Gastrocnemius medialis (tissue), 4 donors: Measurements from ENCODE around the gene CIT. TPM values are rescaled to one million over a fixed set of nuclear protein-coding genes. Genes with fewer than 3 reads are reported as not detected.

Experiments used
- ATAC-seq, 2 donors: fragments of 150-250 bp; one replicate each; pipeline ENCODE4 v1.9.1; 2016
- DNase-seq, 2 donors: peaks; one replicate each; pipeline ENCODE4 v3.0.0-alpha.2; 2019
- H3K27ac ChIP-seq, 4 donors: fragments of 200-600 bp; sonication (generic); 1 replicate in 1 of 4; 2 replicates in 3 of 4; pipeline ENCODE4 v1.5.1; 2016 to 2018; ENCODE audit warnings: mild to moderate bottlenecking in 2 of 4, moderate library complexity in 1 of 4
- H3K27me3 ChIP-seq, 3 donors: fragments of 200-600 bp; sonication (generic) in 2 of 3; 1 replicate in 1 of 3; 2 replicates in 2 of 3; pipeline versions ENCODE4 v1.5.1 to v1.6.0; 2016 to 2019; ENCODE audit warnings: mild to moderate bottlenecking in 1 of 3, moderate library complexity in 1 of 3
- H3K36me3 ChIP-seq, 2 donors: fragments of 200-600 bp; sonication (generic) in 1 of 2; one replicate each; pipeline ENCODE4 v1.5.1; 2017 to 2018
- H3K4me1 ChIP-seq, 2 donors: fragments of 200-600 bp; sonication (generic) in 1 of 2; one replicate each; pipeline ENCODE4 v1.5.1; 2016 to 2017; ENCODE audit warnings: mild to moderate bottlenecking in 2 of 2
- H3K4me3 ChIP-seq, 4 donors: fragments of 200-600 bp; sonication (generic) in 3 of 4; 1 replicate in 1 of 4; 2 replicates in 3 of 4; pipeline ENCODE4 v1.5.1; 2016 to 2019; ENCODE audit warnings: mild to moderate bottlenecking in 2 of 4
- H3K9me3 ChIP-seq, 3 donors: fragments of 200-600 bp; sonication (generic) in 2 of 3; 1 replicate in 1 of 3; 2 replicates in 2 of 3; pipeline ENCODE4 v1.5.1; 2016 to 2019
- CTCF ChIP-seq, 5 experiments: fragments of 450-650 bp in 3 of 5; fragments of 200-600 bp in 2 of 5; sonication (generic) in 2 of 5; IDR thresholded peaks in 4 of 5; conservative IDR thresholded peaks in 1 of 5; 1 replicate in 4 of 5; 2 replicates in 1 of 5; pipeline ENCODE4 v1.5.1; 2016 to 2019; ENCODE audit warnings: antibody characterized with exemption in 5 of 5, mild to moderate bottlenecking in 3 of 5, moderate library complexity in 3 of 5
- POLR2A ChIP-seq, 2 donors: fragments of 450-650 bp; IDR thresholded peaks; one replicate each; pipeline ENCODE4 v1.6.1; 2017; ENCODE audit warnings: antibody characterized with exemption in 2 of 2, mild to moderate bottlenecking in 2 of 2, moderate library complexity in 2 of 2
- in situ Hi-C, 4 donors: fragments of 200-750 bp; cut with MboI; loops; one replicate each; pipeline versions ENCODE4 v1.15.0 to v1.8.0; 2017; ENCODE audit warnings: low sequenced_read_pairs in 4 of 4
- intact Hi-C: fragments of 100-400 bp; cut with DNase I; formaldehyde crosslinking; loops from one replicate; pipeline ENCODE4 v1.15.1; 2023; ENCODE audit warnings: low total_unique reads
- total RNA-seq, 4 donors: library from RNA; depleted of rRNA; stranded (reverse); fragments of >200 nt; gene quantifications; one replicate each; pipeline versions ENCODE4 v1.1.0 to v1.2.3, GENCODE V29; 2016

Gene CIT
- total RNA-seq, 4 donors from 2014 or later: 0.05 to 4.0 (median 1.5) TPM

GRCh38 chr12:119838826-119839600, 38.1 kb downstream of the CIT start:
- no peaks in the 10 kb centered on the region for H3K36me3 ChIP-seq
- H3K4me1 ChIP-seq: no peaks in the 10 kb centered on the region
- in situ Hi-C loops: no loop called here
- no peak overlapping the region for H3K4me3 ChIP-seq
- DNase-seq (no peak), ATAC-seq (no peak)
- no peaks in the 10 kb centered on the region for H3K9me3 ChIP-seq
- peaks cover 0 to 3% (median 0%) of the 10 kb centered on the region in 3 donors for H3K27me3 ChIP-seq
- intact Hi-C loops: no loop called here
- TF ChIP-seq POLR2A (IDR thresholded peaks at IDR 0.05): no peak
- no peak for TF ChIP-seq CTCF (IDR thresholded peaks at IDR 0.05 in 4 of 5, conservative IDR thresholded peaks at IDR 0.05 in 1 of 5)
- H3K27ac ChIP-seq: no peak overlapping the region

- Histone ChIP-seq H3K27ac (no peak overlapping the region), H3K4me1 (no peaks in the 10 kb centered on the region), H3K27me3 (peaks cover 0 to 3% (median 0%) of the 10 kb centered on the region in 3 donors), H3K9me3 (no peaks in the 10 kb centered on the region), H3K4me3 (no peak overlapping the region), H3K36me3 (no peaks in the 10 kb centered on the region)
- TF ChIP-seq POLR2A (IDR thresholded peaks at IDR 0.05) (no peak), CTCF (IDR thresholded peaks at IDR 0.05 in 4 of 5, conservative IDR thresholded peaks at IDR 0.05 in 1 of 5) (no peak)
- in situ Hi-C loops (no loop called here), intact Hi-C loops (no loop called here)
- DNase-seq (no peak), ATAC-seq (no peak)
These were observed 40.3 kb downstream of the CIT start for GRCh38 chr12:119836781-119837180.

- no peak for DNase-seq
- Histone ChIP-seq H3K4me3 (no peak overlapping the region), H3K36me3 (no peaks in the 10 kb centered on the region), H3K9me3 (no peaks in the 10 kb centered on the region), H3K4me1 (no peaks in the 10 kb centered on the region), H3K27me3 (peaks cover 0 to 3% (median 0%) of the 10 kb centered on the region in 3 donors), H3K27ac (no peak overlapping the region)
- intact Hi-C loops: no loop called here
- in situ Hi-C loops: no loop called here
- TF ChIP-seq CTCF (IDR thresholded peaks at IDR 0.05 in 4 of 5, conservative IDR thresholded peaks at IDR 0.05 in 1 of 5): no peak
- no peak for TF ChIP-seq POLR2A (IDR thresholded peaks at IDR 0.05)
- ATAC-seq: no peak
These were observed 42.1 kb downstream of the CIT start for GRCh38 chr12:119835068-119835467.

- ATAC-seq: no peak
- Histone ChIP-seq H3K27me3 (no peaks in the 10 kb centered on the region), H3K9me3 (no peaks in the 10 kb centered on the region), H3K27ac (no peak overlapping the region), H3K36me3 (no peaks in the 10 kb centered on the region), H3K4me3 (no peak overlapping the region), H3K4me1 (no peaks in the 10 kb centered on the region)
- no peak for DNase-seq
- intact Hi-C loops: no loop called here
- in situ Hi-C loops: no loop called here
- TF ChIP-seq POLR2A (IDR thresholded peaks at IDR 0.05): no peak
- no peak for TF ChIP-seq CTCF (IDR thresholded peaks at IDR 0.05 in 4 of 5, conservative IDR thresholded peaks at IDR 0.05 in 1 of 5)
These were observed 47.7 kb downstream of the CIT start for GRCh38 chr12:119829439-119829838.
